HG03354 (cell line): ENCODE data around the gene PDE8A.

Experiments
- ATAC-seq: cut with Tn5 transposase; IDR thresholded peaks from one replicate; pipeline ENCODE4 v1.9.1; 2021; ENCODE audit warnings: mild to moderate bottlenecking; ENCODE audit not compliant: unreplicated experiment, poor library complexity, severe bottlenecking

The PDE8A gene

DNA sequence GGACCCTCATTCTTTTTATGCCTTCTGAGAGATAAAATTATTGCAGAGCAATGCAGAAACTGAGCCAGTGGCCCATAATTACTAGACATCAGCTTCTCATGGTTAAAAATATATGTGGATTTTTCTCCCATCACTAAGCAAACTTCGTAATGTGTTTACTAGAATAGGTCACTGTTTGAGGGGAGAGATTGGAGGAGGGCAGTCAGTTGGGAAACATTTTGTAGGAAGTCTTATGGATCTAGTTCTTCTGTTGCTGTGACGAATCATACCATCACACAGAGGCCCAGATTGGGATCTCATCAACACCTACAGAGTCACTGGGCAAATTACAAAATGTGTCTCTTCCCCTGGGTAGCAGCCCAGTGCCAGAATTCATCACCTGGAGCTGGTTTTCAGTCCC, 81.4 kb downstream of the PDE8A start:
- ATAC-seq, result no peak

DNA sequence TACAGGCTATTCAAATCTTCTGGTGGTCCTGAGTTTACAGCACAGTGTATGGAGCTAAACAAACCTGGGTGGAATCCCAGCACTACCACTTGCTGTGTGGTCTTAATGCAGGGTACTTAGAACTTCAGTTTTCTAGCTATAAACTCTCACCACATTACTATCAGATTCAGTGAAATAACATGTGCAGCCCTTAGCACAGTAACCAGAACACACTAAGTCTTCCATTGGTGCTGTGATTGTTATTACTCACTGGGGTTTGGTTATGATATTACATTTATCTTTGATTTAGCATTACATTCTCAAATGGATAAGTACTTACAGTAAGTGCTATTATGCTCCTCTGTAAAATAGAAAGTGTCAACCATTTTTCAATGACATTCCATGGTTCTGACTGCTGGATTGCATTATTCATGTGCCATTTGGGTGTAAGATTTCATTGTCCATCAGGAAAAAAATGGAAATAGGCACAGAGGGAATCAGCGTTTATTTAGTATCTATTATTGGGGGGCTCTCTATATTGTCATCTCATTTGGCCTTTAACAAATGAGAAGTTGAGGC, 81.9 kb downstream of the PDE8A start:
- ATAC-seq, result no peak

DNA sequence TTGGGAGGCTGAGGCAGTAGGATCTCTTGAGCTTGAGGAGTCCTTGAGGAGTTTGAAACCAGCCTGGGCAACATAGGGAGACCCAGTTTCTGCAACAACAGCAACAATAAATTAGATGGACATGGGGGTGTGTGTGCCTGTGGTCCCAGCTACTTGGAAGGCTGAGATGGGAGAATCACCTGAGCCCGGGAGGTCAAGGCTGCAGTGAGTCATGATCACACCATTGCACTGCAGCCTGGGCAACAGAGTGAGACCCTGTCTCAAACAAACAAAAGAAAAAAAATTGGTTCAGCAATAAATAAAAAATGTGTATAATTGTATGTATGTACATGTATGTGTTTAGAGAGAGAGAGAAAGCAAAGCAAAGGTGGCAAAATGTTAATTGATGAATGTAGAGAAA, 83.1 kb downstream of the PDE8A start:
- no peak for ATAC-seq

DNA sequence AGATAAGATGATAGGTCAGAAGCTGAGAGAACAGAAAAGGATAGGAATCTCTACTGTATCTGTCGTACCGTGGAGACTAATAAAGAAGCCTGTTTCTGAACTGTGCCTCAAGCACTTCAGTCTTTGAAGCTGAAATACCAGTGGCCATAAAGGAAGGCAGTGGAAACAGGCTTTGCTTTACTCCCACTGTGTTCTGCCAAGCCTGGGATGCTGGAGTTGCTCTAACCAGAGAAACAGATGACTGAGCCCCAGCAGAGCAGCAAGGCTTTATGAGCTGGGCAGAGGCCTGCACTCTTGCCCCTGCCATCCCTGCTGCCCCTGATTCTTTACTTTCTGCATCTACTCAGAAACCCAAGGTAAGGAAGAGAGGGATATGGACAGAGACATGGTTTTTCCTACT, 89.4 kb downstream of the PDE8A start:
- no peak for ATAC-seq

DNA sequence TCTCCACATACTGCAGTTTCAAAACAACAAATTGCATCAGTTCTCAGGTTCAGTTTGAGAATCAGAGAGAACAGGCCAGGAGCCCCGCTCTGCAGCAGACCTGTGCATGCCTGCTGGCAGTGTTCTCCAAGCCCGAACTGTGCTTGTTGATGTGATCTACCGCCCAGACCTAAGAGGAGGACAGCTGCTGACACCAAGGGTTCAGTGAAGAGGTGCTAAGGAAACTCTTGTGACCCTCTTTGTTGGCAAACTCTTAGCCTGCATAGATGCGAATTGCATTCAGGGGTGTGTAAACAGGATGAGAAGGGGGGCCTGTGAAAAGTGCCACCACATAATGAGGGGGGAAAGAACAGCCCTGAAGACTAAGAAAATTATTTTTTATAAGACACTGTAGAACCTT, 89.8 kb downstream of the PDE8A start:
- no peak for ATAC-seq

DNA sequence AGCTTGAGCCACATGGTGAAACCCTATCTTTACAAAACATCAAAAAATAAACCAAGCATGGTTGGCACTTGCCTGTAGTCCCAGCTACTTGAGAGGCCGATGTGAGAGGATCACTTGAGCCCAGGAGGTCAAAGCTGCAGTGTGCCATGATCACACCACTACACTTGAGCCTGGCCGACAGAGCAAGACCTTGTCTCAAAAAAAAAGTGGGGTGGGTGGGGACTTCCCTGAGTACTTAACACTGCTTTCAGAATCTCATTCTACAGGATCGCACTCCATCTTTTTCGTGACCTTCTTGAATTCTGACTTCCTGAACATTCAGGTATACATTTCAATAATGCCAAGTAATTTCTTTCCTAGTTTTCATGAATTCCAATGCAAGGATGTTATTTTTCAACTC, 91.3 kb downstream of the PDE8A start:
- no peak for ATAC-seq

DNA sequence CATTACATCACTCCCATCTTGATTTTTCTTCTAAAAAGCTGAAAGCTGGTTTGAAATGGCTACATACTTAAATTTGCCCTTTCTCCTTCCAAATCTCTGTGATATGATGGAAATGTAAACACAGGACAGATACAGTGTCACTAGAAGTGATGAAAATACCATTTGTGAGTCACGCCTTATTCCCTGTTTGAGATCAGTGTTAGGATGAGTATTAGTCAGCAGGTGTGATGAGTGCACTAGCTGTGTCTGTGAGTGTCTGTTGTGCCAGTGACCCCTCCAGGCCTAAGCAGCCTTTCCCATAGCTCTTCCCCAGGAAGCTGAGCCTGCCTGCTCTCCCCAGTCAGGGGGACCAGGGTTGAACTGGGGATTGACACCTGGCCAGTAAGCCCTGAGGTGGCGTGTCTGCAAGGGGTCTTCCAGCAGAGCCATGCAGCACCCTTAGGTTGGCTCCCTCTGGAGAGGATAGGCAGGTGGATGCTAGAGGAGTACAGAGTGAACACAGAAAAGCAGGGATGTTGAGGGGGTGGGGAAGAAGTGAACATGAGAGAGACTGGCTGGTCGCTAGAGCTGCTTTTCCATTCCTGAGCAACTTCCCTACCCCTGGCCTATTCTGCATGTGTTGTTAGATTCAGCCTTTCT, 92.0 kb downstream of the PDE8A start:
- no peak for ATAC-seq

DNA sequence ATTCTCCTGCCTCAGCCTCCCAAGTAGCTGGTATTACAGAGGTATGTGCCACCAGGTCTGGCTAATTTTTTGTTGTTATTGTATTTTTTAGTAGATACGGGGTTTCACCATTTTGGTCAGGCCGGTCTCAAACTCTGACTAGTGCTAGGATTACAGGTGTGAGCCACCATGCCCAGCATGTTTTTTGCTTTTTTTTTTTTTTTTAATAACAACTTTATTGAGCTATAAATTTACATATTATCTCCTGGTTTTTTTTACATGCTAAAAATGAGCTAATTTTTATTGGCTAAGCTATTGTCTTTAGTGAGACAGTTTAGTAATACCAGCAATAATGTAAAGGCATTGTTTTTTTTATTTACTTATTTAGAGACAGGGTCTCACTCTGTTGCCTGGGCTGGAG, 105.2 kb downstream of the PDE8A start:
- no peak for ATAC-seq

DNA sequence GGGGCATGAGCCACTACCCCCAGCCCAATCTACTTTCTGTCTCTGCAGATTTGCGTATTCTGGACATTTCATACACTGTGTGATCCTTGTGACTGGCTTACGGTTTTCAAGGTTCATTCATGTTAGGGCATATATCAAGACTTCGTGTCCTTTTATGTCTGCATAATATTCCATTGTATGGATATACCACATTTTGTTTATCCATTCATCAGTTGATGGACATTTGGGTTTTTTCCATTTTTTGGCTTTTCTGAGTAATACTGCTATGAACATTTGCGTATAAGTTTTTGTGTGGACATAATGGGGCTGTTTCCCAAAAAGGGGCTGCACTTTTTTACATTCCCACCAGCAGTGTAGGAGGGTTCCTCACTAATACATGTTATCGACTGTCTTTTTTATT, 106.6 kb downstream of the PDE8A start:
- ATAC-seq, result no peak

DNA sequence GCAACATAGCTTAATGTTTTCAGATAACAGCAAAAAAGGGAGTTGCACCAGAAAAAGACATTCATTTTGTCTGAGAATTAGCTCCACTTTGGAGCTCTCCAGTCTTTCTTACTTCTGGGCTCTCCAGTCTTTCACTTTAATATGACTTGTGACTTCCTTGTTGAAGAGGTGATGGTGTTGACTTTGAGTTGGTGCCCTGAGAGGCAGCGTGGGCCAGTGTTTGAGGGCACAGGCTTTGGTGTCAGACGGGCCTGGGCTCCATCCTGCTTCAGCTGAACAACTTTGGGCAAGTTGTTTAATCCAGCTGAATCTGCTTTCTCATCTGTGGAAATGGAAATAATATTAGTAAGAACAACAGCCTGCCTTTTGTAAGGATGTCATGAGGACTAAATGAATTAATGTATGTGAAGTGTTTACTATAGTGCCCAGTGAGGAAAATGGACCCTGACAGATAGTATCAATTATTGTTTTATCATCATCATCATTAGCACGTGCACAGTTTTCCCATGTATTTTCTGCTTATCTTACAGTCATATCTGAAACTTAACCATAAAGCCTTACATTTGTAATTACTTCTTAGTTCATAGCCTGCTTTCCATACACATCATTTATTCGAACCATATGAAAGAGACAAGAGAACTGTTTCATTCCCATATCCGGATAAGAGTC, 108.4 kb downstream of the PDE8A start:
- ATAC-seq, result no peak

DNA sequence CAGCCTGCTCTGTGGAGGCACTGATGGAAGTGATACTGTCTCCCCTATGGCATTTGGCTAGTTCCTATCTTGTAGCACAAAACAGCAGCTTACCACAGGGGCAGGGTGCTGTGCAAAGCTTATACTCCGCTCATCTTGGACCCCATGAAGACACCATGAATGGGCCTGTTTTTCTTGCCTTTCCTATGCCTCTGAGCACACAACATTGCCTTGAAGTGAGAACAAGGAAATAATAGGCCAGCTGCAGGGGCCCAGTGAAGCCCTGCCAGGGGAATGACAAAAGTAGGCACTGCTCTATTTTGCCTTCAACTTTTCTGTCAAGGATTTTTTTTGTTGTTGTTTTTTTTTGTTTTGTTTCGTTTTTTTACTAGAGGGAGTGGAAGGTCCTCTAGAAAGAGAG, 110.3 kb downstream of the PDE8A start:
- ATAC-seq, result no peak

DNA sequence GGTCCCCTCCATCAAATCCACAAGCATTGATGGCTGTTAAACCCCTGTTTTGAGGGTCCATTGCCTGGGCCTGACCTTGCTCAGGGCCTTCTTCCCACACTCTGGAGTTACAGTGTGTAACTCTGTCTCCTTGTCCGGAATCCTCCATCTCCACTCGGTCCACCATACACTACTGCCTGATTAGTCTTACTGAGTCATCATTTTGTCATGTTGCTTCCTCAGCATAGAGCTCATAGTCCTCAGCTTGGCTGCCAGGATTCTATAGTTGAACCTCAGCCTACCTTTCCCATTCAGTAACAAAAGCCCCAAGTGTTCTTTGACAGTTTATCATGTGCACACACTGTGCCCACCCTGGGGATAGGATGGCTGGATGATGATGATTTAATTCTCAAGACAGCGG, 113.0 kb downstream of the PDE8A start:
- no peak for ATAC-seq

DNA sequence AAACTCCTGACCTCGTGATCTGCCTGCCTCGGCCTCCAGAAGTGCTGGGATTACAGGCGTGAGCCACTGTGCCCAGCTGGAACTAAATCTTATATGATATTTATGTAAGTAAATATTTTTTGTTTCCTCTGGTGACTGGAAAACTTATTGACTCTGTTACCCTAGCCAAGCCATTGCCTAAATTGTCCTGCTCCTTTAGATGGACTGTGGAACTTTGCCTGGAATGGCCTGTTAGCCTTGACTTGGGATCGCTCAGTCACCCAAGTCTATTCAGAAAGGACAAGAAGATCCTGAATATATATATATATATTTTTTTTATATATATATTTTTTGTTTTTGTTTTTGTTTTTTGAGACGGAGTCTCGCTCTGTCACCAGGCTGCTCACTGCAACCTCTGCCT, 113.9 kb downstream of the PDE8A start:
- ATAC-seq, result no peak

DNA sequence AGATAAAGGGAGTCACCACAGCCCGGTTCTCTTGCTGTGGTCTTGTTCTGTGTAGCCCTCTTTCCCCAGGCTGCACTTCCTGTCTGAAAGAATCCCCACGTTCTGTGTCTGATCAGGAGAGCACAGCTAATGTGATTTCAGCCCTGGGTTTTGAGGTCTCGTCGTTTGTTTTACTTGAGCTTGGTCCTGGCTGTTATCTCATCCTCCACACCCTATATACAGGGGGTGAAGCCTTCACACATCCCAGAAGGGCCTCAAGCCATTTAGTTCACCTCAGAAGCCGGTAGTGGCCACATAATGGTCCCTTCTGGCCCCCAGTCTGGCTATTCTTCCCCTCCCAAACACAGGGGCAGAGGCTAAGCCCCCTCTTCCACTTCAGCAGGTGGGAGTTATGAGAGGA, 115.6 kb downstream of the PDE8A start:
- ATAC-seq, result no peak

DNA sequence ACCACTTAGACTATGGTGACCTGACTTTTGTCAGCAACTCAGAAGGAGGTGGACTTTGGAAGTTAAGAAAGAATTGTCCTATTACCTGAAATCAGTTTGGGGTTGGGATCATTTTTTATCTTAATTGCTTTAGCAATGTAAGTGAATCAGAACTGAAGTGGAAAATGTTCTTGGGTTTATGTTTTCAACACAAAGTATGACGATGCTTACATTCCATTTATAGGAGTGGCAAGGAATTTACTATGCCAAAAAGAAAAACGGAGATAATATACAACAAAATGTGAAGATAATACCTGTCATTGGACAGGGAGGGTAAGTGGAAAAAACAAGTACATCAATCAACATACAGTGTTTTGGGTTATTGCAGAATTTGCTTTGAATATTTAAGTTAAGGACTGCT, 116.1 kb downstream of the PDE8A start:
- no peak for ATAC-seq

DNA sequence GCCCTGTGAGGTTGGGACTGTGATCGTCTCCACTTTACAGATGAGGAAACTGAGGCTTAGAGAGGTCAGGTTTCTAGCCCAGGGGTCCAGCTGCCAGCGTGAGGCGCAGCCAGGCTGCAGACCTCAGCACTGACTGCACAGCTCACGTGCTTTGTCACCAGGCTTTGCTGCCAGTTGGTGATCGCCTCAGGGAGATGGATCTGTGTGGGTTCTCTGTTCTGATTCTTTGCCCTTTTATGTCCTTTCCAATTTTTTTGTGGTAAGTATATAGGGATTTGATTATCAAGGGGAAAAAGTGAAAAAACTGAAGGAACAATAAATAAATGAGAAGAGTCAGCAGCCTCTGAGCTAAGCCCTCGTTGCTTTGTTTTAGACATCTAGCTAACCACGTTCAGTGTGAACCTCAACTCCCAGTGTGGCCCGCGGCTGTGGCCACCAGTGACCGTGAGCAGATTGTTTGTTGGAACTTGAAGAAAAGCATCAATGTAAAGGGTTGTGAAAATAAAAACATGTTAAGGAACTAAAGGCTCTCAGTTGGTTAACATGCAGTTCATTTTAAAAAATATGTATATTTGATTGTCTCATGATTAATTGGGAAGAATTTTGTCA, 117.6 kb downstream of the PDE8A start:
- ATAC-seq, result no peak

DNA sequence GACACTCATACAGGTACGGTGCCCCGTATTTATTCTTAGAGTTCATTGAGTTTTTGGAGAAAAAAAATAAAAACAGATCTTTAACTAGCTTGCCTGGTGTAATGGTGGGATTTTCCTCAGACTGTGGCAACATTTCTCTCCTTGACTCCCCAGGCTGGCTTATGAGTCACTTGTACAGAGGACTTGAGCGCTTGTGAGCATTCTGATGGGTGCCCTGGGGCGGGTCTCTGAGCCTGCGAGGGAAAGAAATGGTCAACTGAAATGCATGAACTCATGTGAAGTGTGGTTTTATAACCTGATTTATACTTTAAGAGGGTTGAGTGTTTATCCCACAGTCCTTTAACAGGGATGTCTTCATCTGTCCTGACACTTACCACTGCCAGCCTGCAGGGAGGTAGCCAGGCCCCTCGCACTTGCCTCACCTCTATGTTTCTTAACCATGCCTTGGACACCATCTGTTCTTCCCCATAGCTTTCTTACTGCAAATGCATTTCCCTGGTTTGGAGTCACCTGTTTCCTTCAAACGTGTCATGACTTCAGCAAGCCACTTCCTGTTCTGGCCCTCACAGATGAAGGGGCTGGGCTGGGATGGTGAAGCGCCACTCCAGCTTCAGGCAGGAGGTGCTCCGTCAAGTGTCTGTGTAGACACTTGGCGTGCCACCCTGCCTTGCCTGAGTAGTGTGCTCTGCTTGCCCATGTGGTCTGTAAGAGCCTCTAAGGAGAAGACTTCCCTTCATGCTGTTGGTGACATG, 118.7 kb downstream of the PDE8A start:
- ATAC-seq, result no peak

DNA sequence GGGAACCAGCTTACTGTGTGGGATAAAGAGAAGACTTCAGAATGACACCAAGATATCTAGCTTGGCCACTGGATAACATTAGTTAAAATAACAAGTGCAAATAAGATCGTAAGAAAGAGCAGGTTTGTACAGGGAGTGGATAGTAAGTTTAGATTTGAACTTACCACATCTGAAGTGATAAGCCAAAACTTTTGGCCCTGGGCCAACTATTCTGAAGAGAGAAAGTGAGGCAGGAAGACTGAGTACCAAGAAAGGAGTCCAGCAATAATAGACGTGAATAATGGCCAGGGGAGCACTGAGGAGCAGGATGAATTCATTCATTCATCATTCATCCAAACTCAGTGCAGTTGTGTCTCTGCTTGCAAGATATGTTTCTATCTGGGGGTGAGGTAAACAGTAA, 122.9 kb downstream of the PDE8A start:
- no peak for ATAC-seq

DNA sequence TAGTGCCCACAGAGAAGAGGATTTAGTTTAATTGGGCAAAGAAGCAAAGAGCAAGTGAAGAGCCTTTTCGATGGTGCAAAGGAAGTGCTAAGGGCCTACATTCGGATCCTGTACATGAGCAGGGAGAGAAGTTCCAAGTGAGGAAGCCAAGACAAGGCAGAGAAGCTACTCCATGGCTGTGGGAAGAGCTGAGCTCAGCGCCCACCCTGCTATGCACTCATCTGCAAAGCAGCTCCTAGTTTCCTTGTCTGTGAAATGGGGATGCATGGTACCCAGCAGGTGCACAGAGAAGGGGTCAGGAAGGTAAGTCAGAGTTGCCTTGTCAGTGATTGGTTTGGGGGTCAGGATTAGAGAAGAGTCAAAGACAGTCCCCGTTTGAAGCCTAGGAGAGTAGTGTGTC, 126.5 kb downstream of the PDE8A start:
- no peak for ATAC-seq

DNA sequence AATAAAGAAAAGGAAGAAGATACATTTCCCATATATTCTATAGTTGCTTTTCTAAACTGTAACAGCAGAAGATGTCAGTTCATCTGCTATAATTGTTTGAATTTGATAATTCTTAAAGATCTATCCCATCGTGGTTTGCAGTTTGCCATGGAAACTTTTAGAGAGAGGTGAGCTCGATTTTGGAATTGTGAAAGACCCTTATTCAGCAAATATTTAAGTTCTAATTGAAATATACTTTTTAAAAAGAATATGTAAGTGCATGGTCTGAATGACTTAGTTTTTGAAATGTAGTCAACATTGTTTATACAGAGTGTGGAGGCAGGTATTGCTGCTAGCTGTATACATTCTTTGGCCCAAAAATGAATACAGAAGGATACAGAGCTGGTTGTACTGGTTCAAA, 127.7 kb downstream of the PDE8A start:
- no peak for ATAC-seq

DNA sequence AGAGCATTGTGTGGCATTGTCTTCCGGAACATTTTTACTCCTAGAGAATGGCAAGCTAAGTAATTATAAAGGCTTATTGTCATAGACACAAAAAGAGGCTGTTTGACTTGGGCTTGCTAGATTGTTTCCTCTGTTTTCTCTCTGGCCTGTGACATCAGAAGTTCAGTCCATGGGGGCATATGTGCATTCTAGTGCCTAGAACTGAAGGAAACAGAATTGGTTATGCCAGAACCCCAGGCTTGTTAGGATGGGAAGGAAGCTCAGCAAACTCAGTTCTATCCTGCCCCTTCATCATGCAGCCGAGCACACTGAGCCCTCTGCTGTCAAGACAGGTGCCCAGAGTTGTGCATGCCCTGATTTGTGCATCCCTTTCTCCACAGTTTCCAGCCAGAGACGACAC, 131.3 kb downstream of the PDE8A start:
- no peak for ATAC-seq
